ENCODE results near the gene WWTR1. TPM values are rescaled to one million over a fixed set of nuclear protein-coding genes. Genes with fewer than 3 reads are reported as not detected.

WWTR1 gene
- polyA plus RNA-seq, 2 of the 4 experiments (the other 2 are of a cell fraction): 99.7 to 164 TPM

DNA sequence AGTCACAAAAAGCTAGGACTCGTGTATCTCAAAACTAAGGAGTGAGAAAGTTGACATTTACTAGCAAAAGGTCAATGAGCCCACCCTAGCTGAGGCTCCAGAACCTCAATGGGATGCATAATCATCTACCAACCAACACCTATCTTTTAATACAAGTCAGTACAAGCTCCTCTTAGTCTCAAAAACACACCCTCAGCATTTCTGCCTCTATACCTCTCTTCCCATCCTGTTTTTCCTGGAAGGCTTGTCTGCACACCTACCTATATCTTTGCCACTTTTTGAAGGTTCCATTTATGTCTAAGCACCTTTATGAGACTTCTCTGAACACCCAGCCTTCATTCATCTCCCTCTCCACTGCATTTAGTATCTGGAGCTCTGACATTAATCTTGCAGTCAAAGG, 10.0 kb downstream of the WWTR1 start:
- Histone ChIP-seq H3K4me1 (peaks cover 62% of the 10 kb centered on the region; the same call in 2 of the 3 replicates), H3K4me2 (no peak overlapping the region), H3K27ac (no peak overlapping the region), H3K9me3 (no peaks in the 10 kb centered on the region), H3K4me3 (no peak overlapping the region)
- CTCF ChIA-PET: interaction anchor here (0.6 to 3.2 kb wide), 9 partner anchors 8 to 692 kb away, joined by 3 to 16 read pairs (median 4); partner anchors contain the start of gene WWTR1
- no peak for FAIRE-seq
- POLR2A ChIA-PET: interaction anchor here (1.0 to 4.5 kb wide), 2 partner anchors 8 to 11 kb away, joined by 3 to 26 read pairs; partner anchors contain the start of gene WWTR1
- no peak for ATAC-seq
- TF ChIP-seq PHF8 (IDR thresholded peaks at IDR 0.05; ENCODE audit: borderline replicate concordance, low read depth): no peak
- peak; percentile 72 for TF ChIP-seq MAFK (IDR thresholded peaks at IDR 0.05; ENCODE audit: partially characterized antibody)
- peak; percentile 78; the same call in 1 of the 2 replicates for TF ChIP-seq POLR2AphosphoS2 (conservative IDR thresholded peaks at IDR 0.05; ENCODE audit: low read length)
- WGBS (ENCODE audit: missing lambda C conversion rate): 100% methylated on average over 1 of the region's 1 CpG
- no peak for DNase-seq (ENCODE audit: low read depth in 1 of 2, low spot score in 1 of 2)

DNA sequence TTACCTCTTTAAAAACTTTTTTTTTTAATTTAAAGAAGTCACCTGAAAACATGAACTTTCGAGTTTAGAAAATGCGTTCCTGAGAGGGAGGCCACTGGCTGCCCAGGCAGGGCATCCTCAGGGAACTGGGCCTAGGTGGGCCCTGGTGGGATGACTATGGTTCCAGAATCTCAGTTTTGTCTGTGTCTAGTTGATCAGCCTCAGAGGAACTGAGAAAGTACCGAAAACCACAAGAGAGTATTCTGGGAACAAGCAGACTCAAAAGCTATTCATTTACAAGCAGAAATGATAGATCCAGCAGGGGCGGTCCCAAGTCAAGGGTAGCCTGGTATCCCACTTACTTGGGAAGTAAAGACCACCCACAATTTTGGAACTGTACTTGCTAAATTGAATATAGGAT, 10.5 kb downstream of the WWTR1 start:
- CTCF ChIA-PET: interaction anchor here (0.7 to 3.2 kb wide), 8 partner anchors 9 to 692 kb away, joined by 3 to 16 read pairs (median 4); no protein-coding TSS in a partner anchor
- peaks cover 59% of the 10 kb centered on the region; the same call in 2 of the 3 replicates for H3K4me1 ChIP-seq
- H3K4me2 ChIP-seq: no peak overlapping the region
- 93% methylated on average over 4 of the region's 4 CpGs for WGBS (ENCODE audit: missing lambda C conversion rate)
- no peaks in the 10 kb centered on the region for H3K9me3 ChIP-seq
- ATAC-seq: no peak
- no peak for FAIRE-seq
- no peak for DNase-seq (ENCODE audit: low read depth in 1 of 2, low spot score in 1 of 2)
- no peak for TF ChIP-seq PHF8 (IDR thresholded peaks at IDR 0.05; ENCODE audit: borderline replicate concordance, low read depth)
- TF ChIP-seq FOXS1 (CRISPR knock-in tag; IDR thresholded peaks at IDR 0.05): no peak
- TF ChIP-seq JUNB (IDR thresholded peaks at IDR 0.05): no peak
- TF ChIP-seq, protein P1, sequence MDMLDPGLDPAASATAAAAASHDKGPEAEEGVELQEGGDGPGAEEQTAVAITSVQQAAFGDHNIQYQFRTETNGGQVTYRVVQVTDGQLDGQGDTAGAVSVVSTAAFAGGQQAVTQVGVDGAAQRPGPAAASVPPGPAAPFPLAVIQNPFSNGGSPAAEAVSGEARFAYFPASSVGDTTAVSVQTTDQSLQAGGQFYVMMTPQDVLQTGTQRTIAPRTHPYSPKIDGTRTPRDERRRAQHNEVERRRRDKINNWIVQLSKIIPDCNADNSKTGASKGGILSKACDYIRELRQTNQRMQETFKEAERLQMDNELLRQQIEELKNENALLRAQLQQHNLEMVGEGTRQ (IDR thresholded peaks at IDR 0.05): no peak
- no peak for TF ChIP-seq POLR2A (IDR thresholded peaks at IDR 0.05; ENCODE audit: low read length)
- TF ChIP-seq, protein P2, sequence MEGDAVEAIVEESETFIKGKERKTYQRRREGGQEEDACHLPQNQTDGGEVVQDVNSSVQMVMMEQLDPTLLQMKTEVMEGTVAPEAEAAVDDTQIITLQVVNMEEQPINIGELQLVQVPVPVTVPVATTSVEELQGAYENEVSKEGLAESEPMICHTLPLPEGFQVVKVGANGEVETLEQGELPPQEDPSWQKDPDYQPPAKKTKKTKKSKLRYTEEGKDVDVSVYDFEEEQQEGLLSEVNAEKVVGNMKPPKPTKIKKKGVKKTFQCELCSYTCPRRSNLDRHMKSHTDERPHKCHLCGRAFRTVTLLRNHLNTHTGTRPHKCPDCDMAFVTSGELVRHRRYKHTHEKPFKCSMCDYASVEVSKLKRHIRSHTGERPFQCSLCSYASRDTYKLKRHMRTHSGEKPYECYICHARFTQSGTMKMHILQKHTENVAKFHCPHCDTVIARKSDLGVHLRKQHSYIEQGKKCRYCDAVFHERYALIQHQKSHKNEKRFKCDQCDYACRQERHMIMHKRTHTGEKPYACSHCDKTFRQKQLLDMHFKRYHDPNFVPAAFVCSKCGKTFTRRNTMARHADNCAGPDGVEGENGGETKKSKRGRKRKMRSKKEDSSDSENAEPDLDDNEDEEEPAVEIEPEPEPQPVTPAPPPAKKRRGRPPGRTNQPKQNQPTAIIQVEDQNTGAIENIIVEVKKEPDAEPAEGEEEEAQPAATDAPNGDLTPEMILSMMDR (IDR thresholded peaks at IDR 0.05): no peak
- TF ChIP-seq SMC3 (IDR thresholded peaks at IDR 0.05): no peak
- TF ChIP-seq BHLHE40 (IDR thresholded peaks at IDR 0.05; ENCODE audit: low read depth, low read length): no peak
- no peak for TF ChIP-seq NR3C1 (IDR thresholded peaks at IDR 0.05)
- no peak for TF ChIP-seq EHMT2 (IDR thresholded peaks at IDR 0.05; ENCODE audit: low read depth)
- TF ChIP-seq ESRRA (IDR thresholded peaks at IDR 0.05; ENCODE audit: borderline replicate concordance, low read length): no peak
- POLR2A ChIA-PET: interaction anchor here (1.0 to 4.5 kb wide), 2 partner anchors 9 to 11 kb away, joined by 3 to 26 read pairs; partner anchors contain the start of gene WWTR1
- no peak overlapping the region for H3K27ac ChIP-seq
- no peak overlapping the region for H3K4me3 ChIP-seq

DNA sequence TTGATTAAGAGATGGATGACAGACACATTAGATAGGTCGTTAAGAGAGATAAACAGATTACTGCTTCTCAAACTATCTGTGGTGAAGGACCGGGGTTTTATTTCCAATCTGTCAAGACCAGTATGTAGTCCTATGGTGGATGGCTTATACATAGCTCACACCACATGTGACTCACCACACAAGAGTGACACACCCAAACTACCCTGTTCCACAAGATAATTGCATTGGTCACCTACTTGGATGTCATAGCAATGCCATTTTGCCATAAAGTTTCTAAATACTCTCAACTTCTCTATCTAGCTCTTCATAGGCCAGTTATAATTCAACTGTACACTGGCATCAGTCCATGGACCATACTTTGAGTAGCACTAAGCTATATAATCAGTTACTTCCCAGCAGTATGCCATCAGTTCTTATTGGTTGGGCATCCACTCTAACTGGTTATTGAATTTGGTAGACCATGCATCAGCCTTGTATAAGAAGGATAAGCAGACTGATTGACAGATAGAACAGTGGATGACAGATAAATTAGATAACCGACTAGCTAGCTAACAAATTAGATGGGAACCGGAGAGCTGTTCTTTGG, 11.6 kb downstream of the WWTR1 start:
- 94% methylated on average over 4 of the region's 4 CpGs for WGBS (ENCODE audit: missing lambda C conversion rate)
- CTCF ChIA-PET: interaction anchor here (1.2 to 3.0 kb wide), 5 partner anchors 12 to 691 kb away, joined by 4 to 9 read pairs (median 5); no protein-coding TSS in a partner anchor

DNA sequence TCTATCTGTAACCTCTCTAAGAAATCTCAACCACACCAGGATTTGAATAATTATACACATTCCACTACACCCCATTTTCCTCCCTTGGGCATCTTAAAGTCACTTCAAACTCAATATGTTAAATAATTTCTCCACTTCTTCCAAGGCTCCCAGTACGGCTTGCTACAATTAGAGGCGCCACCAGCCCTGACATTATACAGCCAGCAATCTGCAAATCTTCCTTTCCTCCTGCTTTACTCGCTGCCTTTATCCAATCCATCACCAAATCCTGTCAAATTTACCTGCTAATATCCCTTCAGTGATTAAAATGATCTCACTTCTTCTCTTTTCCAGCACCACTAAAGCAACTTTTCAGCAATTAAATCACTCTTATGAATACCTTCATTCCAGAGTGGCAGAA, 13.9 kb downstream of the WWTR1 start:
- no peak for TF ChIP-seq CBX8 (IDR thresholded peaks at IDR 0.05)
- no peak for TF ChIP-seq MAFK (IDR thresholded peaks at IDR 0.05; ENCODE audit: partially characterized antibody)
- TF ChIP-seq FOXS1 (CRISPR knock-in tag; IDR thresholded peaks at IDR 0.05): no peak
- no peak for TF ChIP-seq CEBPB (IDR thresholded peaks at IDR 0.05)
- TF ChIP-seq EHMT2 (IDR thresholded peaks at IDR 0.05; ENCODE audit: low read depth): no peak
- TF ChIP-seq JUNB (IDR thresholded peaks at IDR 0.05): no peak
- no peak for TF ChIP-seq ZFP36 (IDR thresholded peaks at IDR 0.05; ENCODE audit: borderline replicate concordance, partially characterized antibody)
- TF ChIP-seq, protein P2 (IDR thresholded peaks at IDR 0.05): no peak
- TF ChIP-seq, protein P3, sequence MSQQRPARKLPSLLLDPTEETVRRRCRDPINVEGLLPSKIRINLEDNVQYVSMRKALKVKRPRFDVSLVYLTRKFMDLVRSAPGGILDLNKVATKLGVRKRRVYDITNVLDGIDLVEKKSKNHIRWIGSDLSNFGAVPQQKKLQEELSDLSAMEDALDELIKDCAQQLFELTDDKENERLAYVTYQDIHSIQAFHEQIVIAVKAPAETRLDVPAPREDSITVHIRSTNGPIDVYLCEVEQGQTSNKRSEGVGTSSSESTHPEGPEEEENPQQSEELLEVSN (IDR thresholded peaks at IDR 0.05; ENCODE audit: borderline replicate concordance, low read depth): no peak
- no peak for TF ChIP-seq JUN (IDR thresholded peaks at IDR 0.05)
- FAIRE-seq: no peak
- H3K9me3 ChIP-seq: no peaks in the 10 kb centered on the region
- H3K4me1 ChIP-seq: peaks cover 53% of the 10 kb centered on the region
- ChIA-PET CTCF (no interaction called here), POLR2A (interaction anchor here (1.3 kb wide), 1 partner anchor 14 kb away, joined by 7 read pairs; the partner anchor contains the start of gene WWTR1)
- DNase-seq (ENCODE audit: low read depth in 1 of 2, low spot score in 1 of 2): no peak
- no peak overlapping the region for H3K4me2 ChIP-seq
- no peak overlapping the region for H3K27ac ChIP-seq
- WGBS (ENCODE audit: missing lambda C conversion rate): 94% methylated on average over 3 of the region's 3 CpGs
- ATAC-seq: no peak
- H3K4me3 ChIP-seq: no peak overlapping the region

More for the DNA sequence above, 11.6 kb downstream of the WWTR1 start:
- H3K27ac ChIP-seq: no peak overlapping the region
- DNase-seq (ENCODE audit: low read depth in 1 of 2, low spot score in 1 of 2): peak in 1 of 2 experiments; percentile 41
- H3K4me3 ChIP-seq: no peak overlapping the region
- POLR2A ChIA-PET: interaction anchor here (4.5 kb wide), 1 partner anchor 12 kb away, joined by 26 read pairs; the partner anchor contains the start of gene WWTR1
- peaks cover 58% of the 10 kb centered on the region for H3K4me1 ChIP-seq
- H3K9me3 ChIP-seq: no peaks in the 10 kb centered on the region
- ATAC-seq: peak; percentile 47 to 49; a peak in 3 of 6 replicates
- no peak for FAIRE-seq
- TF ChIP-seq FOXS1 (CRISPR knock-in tag; IDR thresholded peaks at IDR 0.05): no peak
- TF ChIP-seq FOSL2 (IDR thresholded peaks at IDR 0.05): no peak
- peak; percentile 38; the same call in 1 of the 2 replicates for TF ChIP-seq FOSL2 (CRISPR knock-in tag; IDR thresholded peaks at IDR 0.05)
- 0 out of 3 replicates have a peak overlapping the region, but pooled peaks have one; percentile 0 for H3K4me2 ChIP-seq
